GM21367 (cell line): ENCODE results near the gene SMIM13.

Experiments used
- ATAC-seq: cut with Tn5 transposase; IDR thresholded peaks from one replicate; pipeline ENCODE4 v1.9.1; 2021; ENCODE audit not compliant: unreplicated experiment

Gene SMIM13

DNA sequence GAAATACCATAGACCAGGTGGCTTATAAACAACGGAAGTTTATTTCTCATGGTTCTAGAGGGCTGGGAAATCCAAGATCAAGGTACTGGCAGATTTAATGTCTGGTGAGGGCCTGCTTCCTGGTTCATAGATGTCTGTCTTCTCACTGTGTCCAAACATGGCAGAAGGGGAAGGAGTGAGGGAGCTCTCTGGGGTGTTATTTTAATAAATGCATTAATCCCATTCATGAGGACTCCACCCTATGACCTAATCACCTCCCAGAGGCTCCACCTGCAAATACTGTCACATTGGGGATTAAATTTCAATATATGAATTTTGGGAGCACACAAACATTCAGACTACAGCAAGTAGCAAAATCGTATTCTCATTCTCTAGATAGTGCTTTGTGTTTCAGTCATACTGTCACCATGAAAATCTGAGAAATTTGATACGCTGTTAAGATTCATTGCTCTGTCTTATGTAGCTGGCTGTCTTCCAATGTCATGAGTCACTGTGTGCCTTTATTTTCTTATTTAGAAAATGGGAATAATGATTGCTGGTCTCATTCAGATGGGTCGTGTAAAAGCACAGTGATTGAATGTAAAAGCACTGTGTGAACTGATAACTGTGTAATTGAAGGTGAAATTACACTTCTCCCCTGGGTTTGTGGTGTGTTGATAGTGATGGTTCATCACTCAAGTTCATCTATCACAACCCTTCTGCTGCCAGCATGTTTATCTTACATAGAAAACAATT lies 26.8 kb downstream of the SMIM13 start:
- no peak for ATAC-seq

- no peak for ATAC-seq
Measured at GRCh38 chr6:11121851-11122250, 28.2 kb downstream of the SMIM13 start.

DNA sequence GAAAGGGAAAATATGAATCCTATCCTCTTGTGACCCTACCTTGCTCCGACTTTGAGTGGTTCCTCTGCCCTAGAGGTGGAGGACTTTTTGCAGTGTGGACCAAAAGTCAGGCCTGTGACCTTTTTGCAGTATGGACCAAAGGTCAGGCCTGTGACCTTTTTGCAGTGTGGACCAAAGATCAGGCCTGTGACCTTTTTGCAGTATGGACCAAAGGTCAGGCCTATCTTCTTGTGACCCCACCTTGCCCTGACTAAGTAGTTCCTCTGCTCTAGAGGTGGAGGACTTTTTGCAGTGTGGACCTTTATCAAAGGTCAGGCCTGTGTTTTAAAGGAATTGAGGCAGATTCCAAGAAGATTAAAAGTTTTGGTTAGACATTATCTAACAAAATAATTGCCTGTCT lies 28.7 kb downstream of the SMIM13 start:
- ATAC-seq, result no peak

DNA sequence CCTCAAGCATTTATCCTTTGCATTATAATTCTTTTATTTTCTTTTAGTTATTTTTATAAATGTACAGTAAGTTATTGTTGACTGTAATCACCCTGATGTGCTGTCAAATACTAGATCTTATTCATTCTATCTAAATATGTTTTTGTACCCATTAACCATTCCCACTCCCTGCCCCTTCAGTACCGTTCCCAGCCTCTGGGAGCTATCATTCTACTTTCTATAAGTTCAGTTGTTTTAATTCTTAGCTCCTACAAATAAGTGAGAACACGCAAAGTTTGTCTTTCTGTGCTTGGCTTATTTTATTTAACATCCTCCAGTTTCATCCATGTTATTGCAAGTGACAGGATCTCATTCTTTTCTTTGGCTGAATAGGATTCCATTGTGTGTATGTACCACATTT lies 30.3 kb downstream of the SMIM13 start:
- no peak for ATAC-seq

DNA sequence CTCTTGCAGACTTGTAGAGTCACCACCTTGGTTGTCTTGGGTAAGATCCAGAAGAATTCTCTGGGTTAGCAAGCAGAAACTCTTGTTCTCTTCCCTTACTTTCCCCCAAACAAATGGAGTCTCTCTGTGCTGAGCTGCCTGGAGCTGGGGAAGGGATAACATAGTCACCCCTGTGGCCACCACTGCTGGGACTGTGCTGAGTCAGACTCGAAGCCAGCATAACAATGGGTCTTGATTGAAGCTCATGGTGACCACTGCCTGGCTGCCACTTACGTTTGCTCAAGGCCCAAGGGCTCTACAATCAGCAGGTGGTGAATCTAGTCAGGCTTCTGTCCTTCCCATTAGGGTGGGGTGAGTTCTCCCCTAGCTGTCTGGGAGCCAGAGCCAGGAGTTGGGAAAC lies 33.2 kb downstream of the SMIM13 start:
- no peak for ATAC-seq

DNA sequence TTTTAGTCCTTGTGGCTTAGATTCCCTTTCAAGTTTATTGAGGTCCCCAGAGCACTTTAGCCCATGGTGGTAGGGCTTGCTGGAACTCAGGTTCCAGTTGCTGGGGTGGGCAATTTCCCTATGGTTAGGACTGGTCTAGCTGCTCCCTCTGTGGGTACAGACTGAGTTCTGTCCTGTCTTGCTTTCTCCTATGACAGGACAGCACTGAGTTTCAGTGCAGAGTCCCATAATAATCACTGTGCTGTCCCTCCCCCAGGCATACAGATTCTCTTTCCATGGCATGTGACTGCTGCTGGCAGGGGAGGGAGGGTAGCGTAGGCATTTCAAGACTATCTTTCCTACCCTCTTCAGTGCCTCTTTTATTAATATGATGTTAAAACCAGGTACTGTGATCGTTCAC lies 35.0 kb downstream of the SMIM13 start:
- no peak for ATAC-seq

- no peak for ATAC-seq
Measured at GRCh38 chr6:11129908-11130565, 36.4 kb downstream of the SMIM13 start.

DNA sequence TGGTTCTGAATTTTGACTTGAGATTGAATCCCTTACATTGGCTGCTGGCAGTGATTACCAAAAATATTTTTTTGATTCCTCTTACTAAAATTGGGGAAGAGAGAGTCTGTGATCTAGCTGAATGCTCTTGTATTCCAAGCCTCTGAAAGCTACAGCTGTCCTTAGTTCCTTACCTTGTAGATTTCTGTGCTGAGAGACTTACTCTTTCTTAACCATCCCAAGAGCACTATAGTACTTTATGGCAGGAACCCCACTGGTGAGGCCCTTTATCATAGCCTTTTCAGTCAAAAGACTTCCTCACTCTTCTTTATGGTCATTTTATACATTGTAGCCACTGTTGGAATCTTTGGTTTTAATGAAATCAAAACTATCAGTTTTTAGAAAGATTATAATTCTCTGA lies 37.0 kb downstream of the SMIM13 start:
- no peak for ATAC-seq

DNA sequence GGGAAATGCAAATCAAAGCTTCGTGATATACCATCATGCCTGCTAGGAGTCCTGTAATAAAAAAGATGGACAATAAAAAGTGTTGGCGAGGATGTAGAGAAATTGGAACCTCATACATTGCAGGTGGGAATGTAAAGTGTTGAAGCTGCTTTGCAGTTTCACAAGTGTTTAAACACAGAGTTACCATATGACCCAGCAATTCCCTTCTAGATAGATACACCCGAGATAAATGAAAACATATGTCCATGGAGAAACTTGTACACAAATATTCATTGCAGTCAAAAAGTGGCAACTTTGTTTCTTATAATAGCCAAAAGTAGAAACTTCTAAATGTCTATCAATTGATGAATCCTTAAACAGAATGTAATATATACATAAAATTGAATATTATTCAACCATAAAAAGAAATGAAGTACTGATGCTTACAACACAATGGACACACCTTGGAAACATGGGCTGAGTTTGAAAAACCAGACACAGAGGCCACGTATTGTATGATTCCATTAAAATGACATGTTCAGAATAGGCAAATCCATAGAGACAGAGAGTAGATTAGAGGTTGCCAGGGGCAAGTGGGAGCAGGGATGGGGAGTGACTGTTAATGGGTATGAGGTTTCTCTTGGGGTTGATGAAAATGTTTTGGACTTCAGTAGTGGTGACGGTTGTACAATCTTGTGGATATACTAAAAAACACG lies 38.7 kb downstream of the SMIM13 start:
- ATAC-seq, result no peak

GRCh38 chr6:11133281-11133680 lies 39.6 kb downstream of the SMIM13 start:
- no peak for ATAC-seq

DNA sequence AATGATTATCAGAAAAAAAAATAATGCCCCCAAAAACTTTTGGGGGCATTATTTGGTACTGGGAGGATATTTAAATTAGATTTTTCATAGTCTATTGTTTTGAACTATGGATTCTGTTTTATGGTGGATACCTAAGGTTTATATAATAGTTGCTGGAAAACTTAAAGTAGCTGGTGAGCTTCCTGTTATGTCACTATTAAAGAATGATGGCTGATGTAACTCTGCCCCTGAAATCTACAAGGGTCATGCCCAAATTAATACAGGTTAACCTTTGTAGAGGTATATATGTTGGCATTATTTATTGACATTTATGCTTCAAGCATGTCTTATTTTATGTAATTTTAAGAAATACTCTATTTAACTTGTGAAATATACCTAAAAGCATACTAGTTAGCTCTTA lies 43.2 kb downstream of the SMIM13 start:
- ATAC-seq, result no peak

GRCh38 chr6:11139051-11139960 lies 45.7 kb downstream of the SMIM13 start:
- no peak for ATAC-seq

DNA sequence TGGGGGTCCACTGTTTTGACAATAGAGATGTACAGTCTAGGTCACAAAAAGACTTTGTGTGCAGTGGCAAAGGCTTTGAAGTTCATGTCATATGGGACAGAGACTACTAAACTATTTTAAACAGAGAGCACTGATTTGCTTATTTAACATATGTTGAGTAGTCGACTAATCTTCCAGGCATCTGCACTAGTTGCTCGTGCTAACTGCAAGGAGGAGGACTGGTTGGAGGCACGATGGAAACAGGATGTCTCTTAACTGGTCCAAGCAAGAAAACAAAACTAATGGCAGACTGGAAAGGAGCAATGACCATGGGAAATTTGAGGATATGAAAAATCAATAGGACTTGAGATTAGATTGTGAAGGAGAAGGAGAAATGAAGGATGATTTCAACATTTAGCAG lies 46.4 kb downstream of the SMIM13 start:
- no peak for ATAC-seq

- no peak for ATAC-seq
Measured at GRCh38 chr6:11141295-11141694, 47.7 kb downstream of the SMIM13 start.

GRCh38 chr6:11142296-11143027 lies 48.8 kb downstream of the SMIM13 start:
- ATAC-seq, result no peak

DNA sequence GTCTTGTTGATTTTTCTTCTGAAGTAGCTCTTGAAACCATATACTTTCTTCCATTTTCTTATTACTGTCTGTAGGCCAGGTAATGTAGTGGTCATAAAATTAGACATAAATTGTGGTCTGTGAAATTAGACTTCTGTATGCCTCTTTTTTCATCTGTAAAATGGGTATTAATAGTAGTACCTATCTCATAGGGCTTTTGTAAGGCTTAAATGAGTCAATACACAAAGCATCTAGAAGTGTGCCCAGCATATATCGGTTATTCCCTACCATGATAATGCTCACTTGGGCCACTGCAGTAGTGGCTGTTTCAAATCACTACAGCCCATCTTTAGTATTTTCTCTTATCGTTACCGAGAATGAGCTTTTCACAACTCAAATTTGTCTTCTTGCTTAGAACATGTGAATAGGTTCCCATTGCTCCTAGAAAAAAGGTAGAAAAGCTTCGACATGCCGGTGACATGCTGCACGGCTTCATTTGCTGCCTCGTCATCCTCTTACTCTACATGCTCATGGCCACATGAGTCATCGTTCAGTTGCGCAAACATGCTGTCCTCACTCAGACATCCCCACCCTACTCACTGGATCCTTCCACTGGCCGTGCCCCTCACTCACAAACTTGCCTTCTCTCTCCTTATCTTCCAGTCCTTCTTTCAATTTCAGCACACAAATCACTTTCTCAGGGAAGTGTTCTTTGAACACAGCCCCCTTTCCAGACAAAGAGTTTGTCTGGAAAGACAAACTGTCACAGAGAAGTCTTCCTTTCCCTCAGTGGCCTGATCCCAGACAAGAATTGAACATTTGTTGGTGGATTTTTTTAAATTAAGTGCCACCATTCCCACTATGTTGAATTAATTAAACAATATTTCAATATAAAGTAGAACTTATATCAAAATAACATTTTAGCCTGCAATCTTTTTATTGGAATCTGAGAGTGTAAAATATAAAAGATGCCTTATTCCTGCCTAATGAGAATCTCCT lies 50.0 kb downstream of the SMIM13 start:
- ATAC-seq, result no peak

DNA sequence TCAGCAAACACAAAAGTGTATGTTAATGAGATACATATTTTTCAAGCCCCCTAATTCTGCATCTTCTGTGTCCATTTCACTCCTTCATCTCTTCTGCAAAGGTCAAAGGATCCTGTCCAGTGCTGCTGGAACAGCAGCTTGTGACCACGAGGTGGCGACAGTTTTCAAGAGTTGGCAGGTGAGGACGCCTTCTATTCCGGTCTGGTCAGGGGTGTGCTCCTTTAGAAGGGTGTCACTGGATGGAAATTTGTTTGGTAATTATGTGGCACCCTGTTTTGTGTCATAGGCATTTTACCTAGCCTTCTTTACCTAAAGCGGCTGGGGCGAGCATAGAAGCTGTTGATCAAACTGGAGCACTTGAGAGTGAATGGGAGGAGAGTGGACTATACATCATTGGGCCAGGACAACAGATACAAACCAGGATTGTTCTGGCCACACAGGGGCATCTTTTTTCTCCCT lies 50.8 kb downstream of the SMIM13 start:
- ATAC-seq, result peak; percentile 79

GRCh38 chr6:11146117-11146826 lies 52.6 kb downstream of the SMIM13 start:
- no peak for ATAC-seq

DNA sequence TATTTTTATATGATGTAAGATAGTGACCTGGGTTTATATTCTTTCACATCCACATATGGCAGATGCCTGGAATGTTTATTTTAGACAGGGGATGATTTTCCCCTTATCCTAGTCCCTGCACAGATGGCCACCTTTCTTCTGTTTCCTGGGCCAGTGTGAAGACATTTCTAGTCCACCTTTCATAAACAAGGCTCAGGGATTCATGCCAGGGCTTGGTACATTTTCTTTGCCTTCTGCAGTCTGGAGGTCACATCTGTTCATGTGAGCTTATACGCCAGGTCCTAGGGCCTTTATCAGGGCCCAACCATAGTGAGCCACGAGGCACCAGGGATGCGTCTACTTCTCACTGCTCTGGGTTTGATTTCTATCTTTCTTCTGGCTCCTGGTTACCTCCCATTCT lies 55.9 kb downstream of the SMIM13 start:
- ATAC-seq, result no peak
